Endothelial cell of umbilical vein (primary cell): Measurements from ENCODE around the gene FCMR. TPM values are rescaled to one million over a fixed set of nuclear protein-coding genes. Genes with fewer than 3 reads are reported as not detected.

Experiments used
- BruUV-seq: library from RNA; stranded (reverse); fragments of 400-500 nt; replicated peaks from 2 replicates; lab custom pipeline; 2021; lab: Mats Ljungman, UMichigan
- CTCF ChIA-PET: fragments of 300-600, 350-600 bp; sonication (Branson Sonifier 250); formaldehyde crosslinking; loops from one replicate; lab custom pipeline; 2021; ENCODE audit warnings: antibody characterized with exemption, inconsistent platforms; lab: Charles Lee
- POLR2A ChIA-PET: fragments of 300-600, 350-600 bp; sonication (Branson Sonifier 250); formaldehyde crosslinking; loops from one replicate; lab custom pipeline; 2021; ENCODE audit warnings: antibody characterized with exemption, inconsistent platforms; lab: Charles Lee
- DNase-seq: peaks from one replicate; pipeline ENCODE4 v3.0.0-alpha.2; 2011; ENCODE audit warnings: low read depth, low spot score
- FAIRE-seq: peaks from 2 replicates; lab custom pipeline; 2011; peaks lifted over from hg19 to GRCh38; lab: Jason Lieb, UNC
- H2AFZ ChIP-seq: 2 replicates; pipeline ENCODE4 v1.6.0; 2012; ENCODE audit warnings: low read depth, low read length, control low read depth, inconsistent platforms
- H3K27ac ChIP-seq: 2 replicates; pipeline ENCODE4 v1.5.1; 2011; ENCODE audit warnings: low read depth, mild to moderate bottlenecking, control low read depth, low read length, moderate library complexity; ENCODE audit not compliant: insufficient read depth
- H3K27me3 ChIP-seq, 2 experiments: 2 replicates each; pipeline versions ENCODE4 v1.6.0 to v1.6.1; 2011; ENCODE audit warnings: low read length in 2 of 2, mixed read lengths in 1 of 2; ENCODE audit not compliant: control insufficient read depth in 2 of 2, insufficient read depth in 2 of 2
- H3K36me3 ChIP-seq, 2 experiments: 2 replicates in 1 of 2; 3 replicates in 1 of 2; pipeline ENCODE4 v1.5.1; 2011; ENCODE audit warnings: low read length in 2 of 2, mild to moderate bottlenecking in 1 of 2, moderate library complexity in 1 of 2; ENCODE audit not compliant: control insufficient read depth in 2 of 2, insufficient read depth in 2 of 2; ENCODE audit errors: extremely low read depth in 1 of 2
- H3K4me1 ChIP-seq: 3 replicates; pipeline ENCODE4 v1.5.1; 2011; ENCODE audit warnings: mild to moderate bottlenecking, low read length; ENCODE audit not compliant: control insufficient read depth, insufficient read depth; ENCODE audit errors: extremely low read depth
- H3K4me2 ChIP-seq: 2 replicates; pipeline ENCODE4 v1.6.1; 2011; ENCODE audit warnings: low read length, control low read depth, mixed read lengths; ENCODE audit not compliant: insufficient read depth
- H3K4me3 ChIP-seq, 3 experiments: fragments of 200-600 bp in 1 of 3; sonication (generic), shearing (Covaris generic) in 1 of 3; replicated peaks in 1 of 3; 2 replicates each; pipeline ENCODE4 v1.5.1; 2011 to 2016; ENCODE audit warnings: control low read depth in 3 of 3, low read length in 3 of 3, mild to moderate bottlenecking in 2 of 3, inconsistent platforms in 1 of 3, low read depth in 1 of 3, moderate library complexity in 1 of 3; ENCODE audit not compliant: insufficient read depth in 1 of 3
- H3K79me2 ChIP-seq: 2 replicates; pipeline ENCODE4 v1.6.0; 2012; ENCODE audit warnings: low read length, inconsistent platforms; ENCODE audit not compliant: control insufficient read depth, insufficient read depth
- H3K9ac ChIP-seq: replicated peaks from 2 replicates; pipeline ENCODE3; 2011; ENCODE audit warnings: low read length, control low read depth; ENCODE audit not compliant: insufficient read depth; ENCODE audit errors: extremely low read depth
- H3K9me1 ChIP-seq: replicated peaks from 3 replicates; pipeline ENCODE4 v1.6.0; 2011; ENCODE audit warnings: mild to moderate bottlenecking, low read length; ENCODE audit not compliant: control insufficient read depth, insufficient read depth; ENCODE audit errors: extremely low read depth
- H3K9me3 ChIP-seq: replicated peaks from 2 replicates; pipeline ENCODE4 v1.5.1; 2012; ENCODE audit warnings: low read length, inconsistent platforms; ENCODE audit not compliant: control insufficient read depth, insufficient read depth
- H4K20me1 ChIP-seq: replicated peaks from 2 replicates; pipeline ENCODE3; 2011; ENCODE audit warnings: mild to moderate bottlenecking, low read length; ENCODE audit not compliant: control insufficient read depth, insufficient read depth; ENCODE audit errors: extremely low read depth
- CTCF ChIP-seq, 2 donors: IDR thresholded peaks; 1 replicate in 1 of 2; 2 replicates in 1 of 2; pipeline ENCODE4 v1.5.1; 2011; ENCODE audit warnings: low read length in 2 of 2, mild to moderate bottlenecking in 2 of 2, moderate library complexity in 2 of 2, control low read depth in 1 of 2, inconsistent platforms in 1 of 2, low read depth in 1 of 2; ENCODE audit not compliant: insufficient read depth in 1 of 2; ENCODE audit errors: extremely low read depth in 1 of 2
- EZH2 ChIP-seq: IDR thresholded peaks from 2 replicates; pipeline ENCODE4 v1.6.1; 2012; ENCODE audit warnings: borderline replicate concordance, low read depth, mild to moderate bottlenecking, moderate library complexity, low read length, inconsistent platforms; ENCODE audit not compliant: severe bottlenecking
- FOS ChIP-seq: IDR thresholded peaks from 2 replicates; pipeline ENCODE4 v1.6.1; 2011; ENCODE audit warnings: mild to moderate bottlenecking, low read length, moderate library complexity, borderline replicate concordance; ENCODE audit not compliant: insufficient read depth
- GATA2 ChIP-seq: IDR thresholded peaks from 2 replicates; pipeline ENCODE4 v1.7.0; 2011; ENCODE audit warnings: low read depth, mild to moderate bottlenecking, moderate library complexity, mixed read lengths, low read length; ENCODE audit not compliant: insufficient read length, insufficient read depth
- JUN ChIP-seq: IDR thresholded peaks from 2 replicates; pipeline ENCODE4 v1.6.1; 2011; ENCODE audit warnings: borderline replicate concordance, low read depth; ENCODE audit not compliant: insufficient read length, insufficient read depth
- MAX ChIP-seq: IDR thresholded peaks from 2 replicates; pipeline ENCODE4 v1.6.1; 2011; ENCODE audit not compliant: insufficient read depth, insufficient read length
- MYC ChIP-seq: IDR thresholded peaks from one replicate; pipeline ENCODE4 v1.6.1; 2011; ENCODE audit warnings: mild to moderate bottlenecking, low read depth, low read length
- POLR2A ChIP-seq: IDR thresholded peaks from 2 replicates; pipeline ENCODE4 v1.6.1; 2012; ENCODE audit warnings: low read depth, mild to moderate bottlenecking, control low read depth, low read length
- POLR2AphosphoS5 ChIP-seq: IDR thresholded peaks from 2 replicates; pipeline ENCODE4 v1.6.1; 2012; ENCODE audit warnings: low read depth, mild to moderate bottlenecking, control low read depth, low read length, moderate library complexity; ENCODE audit not compliant: insufficient read depth
- dilution Hi-C: fragments of 300-500 bp; cut with MboI; formaldehyde crosslinking; loops from one replicate; pipeline ENCODE4 v1.15.0; 2019; ENCODE audit warnings: low sequenced_read_pairs; ENCODE audit not compliant: extremely low pct_ligation_motif_present
- intact Hi-C: fragments of 100-400 bp; cut with micrococcal nuclease; formaldehyde crosslinking; loops from one replicate; pipeline ENCODE4 v1.10.0; 2022
- polyA plus RNA-seq, 4 experiments: library from polyadenylated mRNA; depleted of rRNA in 3 of 4; stranded (reverse) in 3 of 4; unstranded in 1 of 4; fragments of >200 nt; gene quantifications; 2 replicates each; pipeline versions ENCODE4 v1.2.1 to v1.2.3, GENCODE V29; 2011 to 2012; ENCODE audit warnings: missing spikeins in 1 of 4
- total RNA-seq: library from RNA; stranded (reverse); gene quantifications from 2 replicates; pipeline ENCODE4 v1.2.3, GENCODE V29; 2021

Gene FCMR
- total and polyA plus RNA-seq, 2 donors (not counting 3 experiments of a cell fraction or from before 2014, with no cell fraction given) = not detected

- dilution Hi-C loops = no loop called here
- FAIRE-seq (no peak), DNase-seq (no peak)
- CTCF ChIA-PET = interaction anchor here (1.1 to 2.8 kb wide), 2 partner anchors 16 to 17 kb away, joined by 4 to 10 read pairs; no protein-coding TSS in a partner anchor
- Histone ChIP-seq H3K9me1 (no peaks in the 10 kb centered on the region), H3K27me3 (peaks cover 0 to 5% of the 10 kb centered on the region in 2 experiments), H2AFZ (no peak overlapping the region), H3K9me3 (no peaks in the 10 kb centered on the region), H3K9ac (no peak overlapping the region), H4K20me1 (no peaks in the 10 kb centered on the region), H3K4me1 (no peaks in the 10 kb centered on the region), H3K79me2 (no peaks in the 10 kb centered on the region), H3K36me3 (no peaks in the 10 kb centered on the region), H3K4me2 (no peak overlapping the region), H3K27ac (no peak overlapping the region), H3K4me3 (no peak overlapping the region)
- TF ChIP-seq MYC (no peak), CTCF (IDR thresholded peaks at IDR 0.05; ENCODE audit: extremely low read depth in 1 of 2, insufficient read depth in 1 of 2, low read depth in 1 of 2, low read length in 2 of 2) (no peak), GATA2 (no peak), MAX (no peak), JUN (no peak), POLR2A (no peak), POLR2AphosphoS5 (no peak), FOS (no peak), EZH2 (no peak)
- intact Hi-C loops = no loop called here
- no TSS peak for BruUV-seq
- POLR2A ChIA-PET = no interaction called here
Measured at GRCh38 chr1:206895325-206895724, 26.4 kb downstream of the FCMR start.
